HG03469 (cell line): ENCODE data around the gene GSTP1.
"Not testable (repeated sequence)": the region's sequence is repeated elsewhere in the genome, so short reads cannot be mapped to it uniquely, and the experiment has no call there.

Experiments used
- ATAC-seq: cut with Tn5 transposase; IDR thresholded peaks from one replicate; pipeline ENCODE4 v1.9.1; 2021; ENCODE audit warnings: mild to moderate bottlenecking, moderate library complexity, moderate number of reproducible peaks; ENCODE audit not compliant: unreplicated experiment

Gene GSTP1

GRCh38 chr11:67583247-67584204 is at the start of gene GSTP1:
GSTP1 (plus strand) TSS chr11:67583812; CDS start chr11:67583844, 32 bp downstream.
- ATAC-seq = peak; percentile 53

- no peak for ATAC-seq
Observed at GRCh38 chr11:67534070-67534679, 49.4 kb upstream of the GSTP1 start.

DNA sequence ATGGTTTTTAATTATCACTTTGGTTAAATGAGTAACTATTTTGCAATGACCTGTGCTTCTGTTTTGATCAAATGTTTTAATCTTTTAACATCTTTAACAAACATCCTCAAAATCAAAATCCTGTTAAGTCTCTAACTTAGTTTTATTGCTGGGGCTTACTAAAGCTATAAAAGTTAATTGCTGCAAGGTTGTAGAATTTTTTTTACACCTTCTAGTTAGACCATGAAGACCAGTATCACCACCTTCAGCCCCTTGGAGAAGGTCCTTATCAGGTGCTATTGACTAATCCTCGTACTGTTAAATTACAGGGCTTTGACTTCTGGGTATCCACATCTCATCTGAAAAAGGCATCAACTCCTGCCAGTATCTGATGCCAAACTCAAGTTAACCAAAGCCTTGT is 48.1 kb upstream of the GSTP1 start:
- ATAC-seq = no peak

DNA sequence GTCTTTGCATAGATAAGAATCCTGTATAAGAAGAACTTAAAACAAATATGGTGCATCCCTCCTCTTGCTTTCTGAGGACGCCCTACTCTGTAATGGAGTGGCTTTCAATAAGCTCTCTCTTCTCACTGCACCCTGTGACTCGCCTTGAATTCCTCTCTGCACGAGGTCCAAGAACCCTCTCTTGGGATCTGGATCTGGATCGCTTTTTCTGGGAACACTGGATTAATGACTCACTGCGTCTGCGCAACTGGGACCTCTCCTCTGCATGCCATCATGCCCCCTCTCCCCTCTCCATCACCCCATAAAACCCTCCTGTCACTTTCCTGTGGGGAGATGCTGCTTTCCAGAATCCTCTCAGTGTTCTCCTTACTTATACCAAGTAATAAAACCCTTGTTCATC is 45.3 kb upstream of the GSTP1 start:
- no peak for ATAC-seq

DNA sequence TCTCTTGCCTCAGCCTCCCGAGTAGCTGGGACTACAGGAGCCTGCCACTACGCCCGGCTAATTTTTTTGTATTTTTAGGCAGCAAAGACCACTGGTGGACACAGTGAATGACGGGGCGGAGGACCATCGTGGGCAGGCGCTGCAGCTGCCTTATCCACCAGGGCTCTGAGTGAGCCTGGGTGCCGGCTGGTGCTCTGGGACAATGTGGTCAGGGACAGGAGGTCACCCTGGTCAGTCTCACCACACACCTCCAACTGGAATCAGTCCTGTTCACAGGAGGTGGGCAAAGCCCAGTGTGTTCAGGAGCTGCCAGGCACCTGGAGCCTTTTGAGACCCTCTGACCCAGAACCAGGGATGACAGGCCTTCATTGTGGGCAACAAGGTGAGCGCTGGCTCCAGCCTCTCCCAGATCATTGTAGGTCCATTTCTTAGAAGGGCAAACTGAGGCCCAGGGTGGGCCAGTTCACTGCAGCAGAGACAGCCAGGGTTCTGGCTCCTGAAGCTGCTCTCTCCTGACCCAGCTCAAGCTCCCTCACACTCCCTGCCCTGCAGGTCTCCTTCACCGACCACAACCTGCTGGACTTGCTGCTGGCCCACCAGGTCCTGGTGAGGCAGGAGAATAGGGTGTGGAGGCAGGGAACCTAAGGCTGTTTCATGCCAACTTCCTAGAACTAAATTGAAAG is 44.6 kb upstream of the GSTP1 start:
- ATAC-seq = no peak

DNA sequence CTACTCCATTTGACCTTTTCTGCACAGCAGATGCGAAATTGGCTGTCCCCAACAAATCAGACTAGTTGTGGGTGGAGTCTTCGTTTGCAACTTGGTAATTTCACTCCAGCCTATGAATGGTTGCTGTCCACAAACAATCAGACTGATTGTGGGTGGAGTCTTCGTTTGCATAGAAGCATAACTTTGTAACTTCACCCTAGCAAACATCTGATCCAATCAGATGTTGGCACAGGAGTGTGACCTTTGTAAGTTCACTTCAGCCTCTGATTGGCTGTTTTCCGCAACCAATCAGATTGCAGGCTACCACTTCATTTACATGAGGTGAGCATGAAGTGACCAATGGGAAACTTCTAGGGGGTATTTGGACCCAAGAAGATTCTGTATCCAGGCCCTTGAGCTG is 44.1 kb upstream of the GSTP1 start:
- ATAC-seq = no peak

GRCh38 chr11:67541198-67541597 is 42.4 kb upstream of the GSTP1 start:
- no peak for ATAC-seq

DNA sequence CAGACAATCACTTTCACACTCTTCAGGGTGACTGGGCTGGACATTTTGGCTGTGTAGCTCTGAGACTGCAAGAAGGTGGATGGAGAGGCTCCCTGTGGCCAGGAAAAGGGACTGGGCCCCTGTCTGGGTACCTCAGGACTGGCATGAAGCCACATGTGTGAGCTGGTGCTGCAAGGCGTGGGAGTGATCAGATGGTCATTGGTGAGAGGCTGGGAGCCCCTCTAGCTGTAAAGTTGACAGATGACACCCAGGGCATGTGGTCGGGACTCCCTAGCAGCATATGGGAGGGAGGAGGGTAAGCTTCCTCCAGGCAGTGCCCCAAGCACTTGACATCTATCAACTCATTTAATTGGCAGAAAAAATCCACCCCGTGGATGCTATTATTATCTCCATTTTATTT is 41.4 kb upstream of the GSTP1 start:
- ATAC-seq = no peak

DNA sequence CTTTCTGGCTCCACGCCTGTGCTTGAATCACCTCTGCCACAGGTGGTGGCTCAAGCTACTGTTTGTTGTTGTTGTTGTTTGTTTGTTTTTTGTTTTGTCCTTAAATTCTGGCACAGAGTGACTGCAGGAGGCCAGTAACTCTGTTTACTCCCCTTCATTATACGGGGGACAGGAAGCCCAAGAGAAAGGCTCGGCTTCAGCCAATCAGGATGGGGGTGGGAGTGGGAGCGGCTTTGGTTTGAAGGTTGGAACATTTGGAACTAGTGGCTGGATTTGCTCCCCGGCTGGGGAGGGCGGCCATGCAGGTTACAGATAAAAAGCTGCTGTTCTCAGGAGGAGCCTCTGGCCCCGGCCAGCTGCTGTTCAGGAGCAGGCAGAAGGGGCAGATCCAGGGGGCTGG is 40.6 kb upstream of the GSTP1 start:
- ATAC-seq = no peak

- no peak for ATAC-seq
Observed at GRCh38 chr11:67543585-67543984, 40.0 kb upstream of the GSTP1 start.

- no peak for ATAC-seq
Observed at GRCh38 chr11:67544616-67545242, 38.9 kb upstream of the GSTP1 start.

- ATAC-seq = no peak
Observed at GRCh38 chr11:67545280-67545679, 38.3 kb upstream of the GSTP1 start.

DNA sequence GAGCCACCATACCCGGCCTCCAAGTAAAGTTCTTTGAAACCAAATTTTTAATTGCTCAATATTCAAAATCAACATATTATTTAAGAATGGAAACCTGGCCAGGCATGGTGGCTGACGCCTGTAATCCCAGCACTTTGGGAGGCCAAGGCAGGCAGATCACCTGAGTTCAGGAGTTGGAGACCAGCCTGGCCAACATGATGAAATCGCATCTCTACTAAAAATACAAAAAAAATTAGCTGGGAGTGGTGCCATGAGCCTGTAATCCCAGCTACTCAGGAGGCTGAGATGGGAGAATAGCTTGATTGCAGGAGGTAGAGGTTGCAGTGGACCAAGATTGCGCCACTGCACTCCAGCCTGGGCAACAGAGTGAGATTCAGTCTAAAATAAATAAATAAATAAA is 35.5 kb upstream of the GSTP1 start:
- ATAC-seq = not testable (repeated sequence)

DNA sequence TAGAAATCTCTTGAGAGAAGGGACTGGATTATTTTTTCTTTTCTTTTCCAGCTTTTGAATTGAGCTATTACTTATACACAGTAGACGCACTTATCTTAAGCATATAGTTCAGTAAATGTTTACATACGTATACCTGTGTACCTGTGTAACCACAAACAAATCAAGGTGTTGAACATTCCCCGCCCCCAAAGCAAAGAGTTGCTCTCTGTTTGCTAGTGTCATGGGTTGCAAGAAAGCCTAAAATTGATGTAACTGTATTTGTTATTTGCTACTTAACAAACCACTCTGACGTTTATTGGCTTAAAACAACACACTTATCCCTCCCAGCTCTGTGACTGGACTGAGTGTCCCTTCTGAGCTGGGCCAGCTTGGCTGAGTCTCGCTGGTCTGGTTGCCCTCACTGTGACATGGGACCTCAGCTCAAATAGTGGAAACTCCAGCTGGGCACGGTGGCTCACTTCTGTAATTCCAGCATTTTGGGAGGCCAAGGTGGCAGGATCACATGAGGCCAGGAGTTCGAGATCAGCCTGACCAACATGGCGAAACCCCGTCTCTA is 35.0 kb upstream of the GSTP1 start:
- no peak for ATAC-seq

DNA sequence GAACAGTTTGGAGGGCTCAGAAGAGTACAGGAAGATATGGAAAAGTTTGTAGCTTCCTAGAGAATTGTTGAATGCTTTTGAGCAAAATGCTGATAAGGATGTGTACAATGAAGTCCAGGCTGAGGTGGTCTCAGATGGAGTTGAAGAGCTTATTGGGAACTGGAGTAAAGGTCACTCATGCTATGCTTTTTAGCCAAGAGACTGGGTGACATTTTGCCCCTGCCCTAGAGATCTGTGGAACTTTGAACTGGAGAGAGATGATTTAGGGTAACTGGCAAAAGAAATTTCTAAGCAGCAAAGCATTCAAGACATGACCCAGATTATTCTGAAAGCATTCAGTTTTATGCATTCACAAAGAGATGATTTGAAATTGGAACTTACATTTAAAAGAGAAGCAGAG is 32.5 kb upstream of the GSTP1 start:
- ATAC-seq = no peak

DNA sequence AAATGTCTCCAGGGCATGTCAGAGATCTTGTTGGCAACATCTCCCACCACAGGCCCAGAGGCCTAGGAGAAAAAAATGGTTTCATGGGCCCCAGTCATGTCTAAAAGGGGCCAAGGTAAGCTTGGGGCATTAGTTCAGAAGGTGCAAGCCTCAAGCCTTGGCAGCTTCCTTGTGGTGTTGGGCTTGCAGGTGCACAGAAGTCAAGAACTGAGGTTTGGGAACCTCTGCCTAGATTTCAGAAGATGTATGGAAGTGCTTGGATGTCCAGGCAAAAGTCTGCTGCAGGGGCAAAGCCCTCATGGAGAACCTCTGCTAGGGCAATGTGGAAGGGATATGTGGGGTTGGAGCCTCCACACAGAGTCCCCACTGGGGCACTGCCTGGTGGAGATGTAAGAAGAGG is 31.9 kb upstream of the GSTP1 start:
- ATAC-seq = not testable (repeated sequence)

DNA sequence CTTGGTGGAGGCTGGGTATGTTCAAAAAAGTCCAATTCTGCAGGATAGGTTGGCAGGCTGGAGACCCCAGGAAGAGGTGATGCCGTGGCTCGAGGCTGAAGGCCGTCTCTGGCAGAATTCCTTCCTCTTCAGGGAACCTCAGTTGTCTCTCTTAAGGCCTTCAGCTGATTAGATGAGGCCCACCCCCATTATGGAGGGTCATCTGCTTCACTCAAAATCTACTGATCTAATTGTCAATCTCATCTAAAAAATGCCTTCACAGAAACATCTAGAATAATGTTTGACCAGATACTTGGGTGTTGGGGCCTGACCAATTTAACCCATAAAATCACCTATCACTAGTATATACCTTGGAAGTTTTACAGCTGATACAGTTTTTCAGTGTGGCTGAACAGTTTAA is 27.4 kb upstream of the GSTP1 start:
- no peak for ATAC-seq

DNA sequence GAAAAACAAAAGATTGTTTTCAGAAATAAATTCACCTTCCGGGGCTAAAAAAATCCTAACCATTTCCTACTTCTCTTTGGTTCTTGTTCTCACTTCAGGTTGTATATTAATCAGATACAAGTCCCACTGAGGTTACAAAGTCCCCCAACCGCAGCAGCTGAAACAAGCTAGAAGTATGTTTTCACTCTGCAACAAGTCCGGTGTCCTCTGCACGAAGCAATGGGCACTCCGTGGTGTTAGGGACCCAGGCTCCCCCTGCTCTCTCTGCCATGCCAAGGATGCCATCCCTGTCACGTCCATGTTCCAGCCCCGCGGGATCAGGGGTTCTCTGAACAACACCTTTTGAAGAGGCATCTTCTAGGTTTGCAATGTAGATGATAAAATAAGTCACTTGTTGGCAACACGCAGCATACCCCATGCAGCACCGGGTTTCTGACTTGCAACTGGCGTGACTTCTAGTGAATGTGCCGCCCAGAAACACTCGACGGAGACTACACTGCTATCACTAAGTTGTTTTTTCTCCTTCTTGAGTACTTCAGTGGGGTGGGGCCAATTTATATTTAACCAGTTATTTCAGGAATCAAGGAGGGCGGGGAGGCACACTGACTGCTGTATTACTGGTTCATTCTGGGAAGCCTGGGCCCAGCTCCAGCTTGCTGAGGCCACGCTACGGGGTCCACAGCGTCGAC is 25.4 kb upstream of the GSTP1 start:
- ATAC-seq = no peak

DNA sequence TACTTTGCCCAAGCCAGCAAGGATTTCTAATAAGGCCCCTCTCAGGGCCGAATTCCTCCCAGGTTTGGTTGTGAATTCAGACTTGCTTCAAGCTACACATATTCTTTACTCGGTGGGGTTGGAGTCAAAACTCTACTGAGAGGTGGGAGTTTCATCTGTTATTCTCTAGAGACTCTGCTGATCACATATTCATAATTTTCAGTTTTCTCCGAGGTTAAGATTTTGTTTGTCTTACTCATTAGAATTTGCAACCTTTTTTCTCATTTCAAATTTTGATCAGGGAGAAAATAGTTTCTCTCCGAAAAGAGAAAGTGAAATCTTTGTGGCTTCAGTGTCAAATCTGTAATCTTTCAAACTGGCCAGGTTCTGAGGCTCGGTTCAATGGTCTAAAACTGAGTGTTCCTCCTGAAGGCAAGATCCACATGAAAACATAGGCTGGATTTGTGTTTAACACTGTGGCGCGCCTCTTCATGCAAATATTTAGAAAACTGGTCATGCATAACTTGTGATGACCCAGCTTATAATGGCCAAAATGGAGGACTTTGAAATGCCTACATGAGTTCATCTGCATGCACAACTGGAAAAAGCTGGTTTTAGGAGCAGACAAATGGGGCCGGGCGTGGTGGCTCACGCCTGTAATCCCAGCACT is 21.5 kb upstream of the GSTP1 start:
- no peak for ATAC-seq
